ENCODE results near the gene RRP36.

DNA sequence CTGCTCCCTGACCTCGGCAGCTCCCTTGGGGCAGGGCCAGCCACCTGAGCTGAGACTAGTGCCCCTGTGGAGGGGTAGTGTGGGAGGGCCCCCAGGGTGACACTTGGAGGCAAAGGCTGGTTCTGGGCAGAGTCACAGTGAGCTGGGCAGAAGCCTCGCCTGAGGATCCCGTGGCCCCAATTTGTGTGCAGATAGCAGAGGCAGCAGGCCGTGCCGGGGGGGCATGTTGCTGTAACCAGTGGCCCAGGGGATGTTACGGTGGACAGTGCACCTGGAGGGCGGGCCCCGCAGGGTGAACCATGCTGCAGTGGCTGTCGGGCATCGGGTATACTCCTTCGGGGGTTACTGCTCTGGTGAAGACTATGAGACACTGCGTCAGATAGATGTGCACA, 4.5 kb upstream of the RRP36 start:
- TF ChIP-seq, protein P1, sequence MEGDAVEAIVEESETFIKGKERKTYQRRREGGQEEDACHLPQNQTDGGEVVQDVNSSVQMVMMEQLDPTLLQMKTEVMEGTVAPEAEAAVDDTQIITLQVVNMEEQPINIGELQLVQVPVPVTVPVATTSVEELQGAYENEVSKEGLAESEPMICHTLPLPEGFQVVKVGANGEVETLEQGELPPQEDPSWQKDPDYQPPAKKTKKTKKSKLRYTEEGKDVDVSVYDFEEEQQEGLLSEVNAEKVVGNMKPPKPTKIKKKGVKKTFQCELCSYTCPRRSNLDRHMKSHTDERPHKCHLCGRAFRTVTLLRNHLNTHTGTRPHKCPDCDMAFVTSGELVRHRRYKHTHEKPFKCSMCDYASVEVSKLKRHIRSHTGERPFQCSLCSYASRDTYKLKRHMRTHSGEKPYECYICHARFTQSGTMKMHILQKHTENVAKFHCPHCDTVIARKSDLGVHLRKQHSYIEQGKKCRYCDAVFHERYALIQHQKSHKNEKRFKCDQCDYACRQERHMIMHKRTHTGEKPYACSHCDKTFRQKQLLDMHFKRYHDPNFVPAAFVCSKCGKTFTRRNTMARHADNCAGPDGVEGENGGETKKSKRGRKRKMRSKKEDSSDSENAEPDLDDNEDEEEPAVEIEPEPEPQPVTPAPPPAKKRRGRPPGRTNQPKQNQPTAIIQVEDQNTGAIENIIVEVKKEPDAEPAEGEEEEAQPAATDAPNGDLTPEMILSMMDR (conservative IDR thresholded peaks at IDR 0.05; ENCODE audit: low read depth, low read length) = no peak
- no peak for TF ChIP-seq EZH2 (IDR thresholded peaks at IDR 0.05; ENCODE audit: borderline replicate concordance, low read depth, low read length, poor library complexity, severe bottlenecking)
